ENCODE data around the gene KRTAP5-3. TPM values are rescaled to one million over a fixed set of nuclear protein-coding genes. Genes with fewer than 3 reads are reported as not detected.
A peak's percentile ranks its signal among the peaks of the same experiment; 100 is the strongest.

Gene KRTAP5-3
- total RNA-seq, 4 donors from 2014 or later = not detected

GRCh38 chr11:1574933-1575242 lies 33.4 kb downstream of the KRTAP5-3 start:
- intact Hi-C loops (cut with DNase I) = loop anchor here (2.0 to 5.0 kb wide), 2 partner anchors 28 to 373 kb away; no protein-coding TSS in a partner anchor
- peak in 1 of 6 experiments; percentile 30 for TF ChIP-seq CTCF (IDR thresholded peaks at IDR 0.05)
- TF ChIP-seq POLR2A (IDR thresholded peaks at IDR 0.05) = no peak

GRCh38 chr11:1574238-1574932 lies 33.9 kb downstream of the KRTAP5-3 start:
- Histone ChIP-seq H3K4me3 (replicated peaks in 1 of 3) (peak overlapping the region in 1 of 3 donors; percentile 75), H3K27ac (peak overlapping the region; percentile 31 to 85 (median 64)), H3K4me1 (peaks cover 15 to 33% of the 10 kb centered on the region in 2 donors), H3K36me3 (no peaks in the 10 kb centered on the region), H3K27me3 (no peaks in the 10 kb centered on the region), H3K9me3 (no peaks in the 10 kb centered on the region)
- DNase-seq = peak; percentile 56 to 63
- intact Hi-C loops (cut with DNase I) = loop anchor here (2.0 to 5.0 kb wide), 2 partner anchors 28 to 372 kb away; no protein-coding TSS in a partner anchor
- TF ChIP-seq CTCF (IDR thresholded peaks at IDR 0.05) (peak in 5 of 6 experiments; percentile 24 to 98 (median 94)), POLR2A (IDR thresholded peaks at IDR 0.05) (no peak)
- 0 to 8% methylated on average over 10 to 11 of the region's 64 CpGs for WGBS, 2 donors

More at GRCh38 chr11:1574933-1575242, 33.4 kb downstream of the KRTAP5-3 start:
- no peaks in the 10 kb centered on the region for H3K9me3 ChIP-seq
- WGBS, 2 donors = 20 to 21% methylated on average over 7 of the region's 7 CpGs
- no peak overlapping the region for H3K27ac ChIP-seq
- H3K4me1 ChIP-seq = peaks cover 15 to 33% of the 10 kb centered on the region in 2 donors
- no peak for DNase-seq
- H3K36me3 ChIP-seq = no peaks in the 10 kb centered on the region
- no peak overlapping the region for H3K4me3 ChIP-seq (replicated peaks in 1 of 3)
- no peaks in the 10 kb centered on the region for H3K27me3 ChIP-seq

- H3K9me3 ChIP-seq = no peaks in the 10 kb centered on the region
- H3K36me3 ChIP-seq = no peaks in the 10 kb centered on the region
- H3K4me3 ChIP-seq (replicated peaks in 1 of 3) = peak overlapping the region in 1 of 3 donors; percentile 75
- no peaks in the 10 kb centered on the region for H3K27me3 ChIP-seq
- WGBS, 2 donors = 3 to 8% methylated on average over 6 to 7 of the region's 7 CpGs
- TF ChIP-seq CTCF (IDR thresholded peaks at IDR 0.05) (no peak), POLR2A (IDR thresholded peaks at IDR 0.05) (peak in 1 of 2 donors; percentile 73)
- intact Hi-C loops (cut with DNase I) = loop anchor here (2.0 to 5.0 kb wide), 2 partner anchors 27 to 372 kb away; no protein-coding TSS in a partner anchor
- DNase-seq = peak; percentile 78 to 87
- H3K4me1 ChIP-seq = peaks cover 15 to 33% of the 10 kb centered on the region in 2 donors
- peak overlapping the region; percentile 31 to 85 (median 64) for H3K27ac ChIP-seq
Measured at GRCh38 chr11:1573903-1574237, 34.4 kb downstream of the KRTAP5-3 start.

GRCh38 chr11:1573077-1573902 lies 35.0 kb downstream of the KRTAP5-3 start:
- Histone ChIP-seq H3K4me3 (replicated peaks in 1 of 3) (peak overlapping the region in 1 of 3 donors; percentile 75), H3K27ac (peak overlapping the region; percentile 31 to 85 (median 64)), H3K36me3 (no peaks in the 10 kb centered on the region), H3K9me3 (no peaks in the 10 kb centered on the region), H3K4me1 (peaks cover 15 to 33% of the 10 kb centered on the region in 2 donors), H3K27me3 (no peaks in the 10 kb centered on the region)
- DNase-seq = peak; percentile 28 to 51
- WGBS, 2 donors = 3 to 4% methylated on average over 10 to 29 of the region's 37 CpGs
- intact Hi-C loops (cut with DNase I) = loop anchor here (5.0 kb wide), 1 partner anchor 371 kb away; no protein-coding TSS in a partner anchor
- no peak for TF ChIP-seq POLR2A (IDR thresholded peaks at IDR 0.05)
- no peak for TF ChIP-seq CTCF (IDR thresholded peaks at IDR 0.05)

Data from thyroid gland (tissue), 4 donors.